Activated naive CD8-positive, alpha-beta T cell (primary cell): ENCODE results near the gene NDUFB10.
A peak's percentile ranks its signal among the peaks of the same experiment; 100 is the strongest.

Experiments
- H3K27ac Mint-ChIP-seq: one replicate; pipeline ENCODE4 v1.8.0; 2021; ENCODE audit warnings: mixed read lengths
- H3K27me3 Mint-ChIP-seq: one replicate; pipeline ENCODE4 v1.8.0; 2021; ENCODE audit warnings: mixed read lengths
- H3K36me3 Mint-ChIP-seq: one replicate; pipeline ENCODE4 v1.8.0; 2021; ENCODE audit warnings: mixed read lengths
- H3K4me1 Mint-ChIP-seq: one replicate; pipeline ENCODE4 v1.8.0; 2021; ENCODE audit warnings: low read depth, mixed read lengths
- H3K4me3 Mint-ChIP-seq: one replicate; pipeline ENCODE4 v1.8.0; 2021; ENCODE audit warnings: mild to moderate bottlenecking, mixed read lengths
- H3K9me3 Mint-ChIP-seq: one replicate; pipeline ENCODE4 v1.8.0; 2021; ENCODE audit warnings: low read depth, mixed read lengths

NDUFB10 gene

GRCh38 chr16:1991588-1991947, 32.2 kb downstream of the NDUFB10 start:
- H3K36me3 Mint-ChIP-seq = no peaks in the 10 kb centered on the region
- peaks cover 5% of the 10 kb centered on the region for H3K27me3 Mint-ChIP-seq
- H3K9me3 Mint-ChIP-seq = no peaks in the 10 kb centered on the region
- H3K4me3 Mint-ChIP-seq = peak overlapping the region; percentile 78
- H3K27ac Mint-ChIP-seq = peak overlapping the region; percentile 54
- H3K4me1 Mint-ChIP-seq = peaks cover 19% of the 10 kb centered on the region

GRCh38 chr16:1991948-1992703, 32.8 kb downstream of the NDUFB10 start:
- Mint-ChIP-seq H3K27me3 (peaks cover 5% of the 10 kb centered on the region), H3K27ac (no peak overlapping the region), H3K4me3 (peak overlapping the region; percentile 27), H3K36me3 (no peaks in the 10 kb centered on the region), H3K9me3 (no peaks in the 10 kb centered on the region), H3K4me1 (peaks cover 19% of the 10 kb centered on the region)

GRCh38 chr16:1992704-1993317, 33.5 kb downstream of the NDUFB10 start:
- Mint-ChIP-seq H3K9me3 (no peaks in the 10 kb centered on the region), H3K36me3 (peaks cover 2% of the 10 kb centered on the region), H3K4me3 (no peak overlapping the region), H3K27me3 (peaks cover 5% of the 10 kb centered on the region), H3K27ac (no peak overlapping the region), H3K4me1 (peaks cover 19% of the 10 kb centered on the region)

- Mint-ChIP-seq H3K27me3 (peaks cover 3% of the 10 kb centered on the region), H3K36me3 (peaks cover 2% of the 10 kb centered on the region), H3K9me3 (no peaks in the 10 kb centered on the region), H3K4me1 (peaks cover 18% of the 10 kb centered on the region), H3K27ac (peak overlapping the region; percentile 8), H3K4me3 (no peak overlapping the region)
These were observed 34.4 kb downstream of the NDUFB10 start for GRCh38 chr16:1993731-1994131.

GRCh38 chr16:1997494-1998359, 38.4 kb downstream of the NDUFB10 start:
- Mint-ChIP-seq H3K4me3 (no peak overlapping the region), H3K27ac (no peak overlapping the region), H3K36me3 (peaks cover 4% of the 10 kb centered on the region), H3K4me1 (peaks cover 8% of the 10 kb centered on the region), H3K27me3 (no peaks in the 10 kb centered on the region), H3K9me3 (no peaks in the 10 kb centered on the region)

GRCh38 chr16:1998360-1998835, 39.1 kb downstream of the NDUFB10 start:
- H3K4me3 Mint-ChIP-seq = no peak overlapping the region
- peaks cover 4% of the 10 kb centered on the region for H3K36me3 Mint-ChIP-seq
- no peaks in the 10 kb centered on the region for H3K27me3 Mint-ChIP-seq
- H3K4me1 Mint-ChIP-seq = peaks cover 8% of the 10 kb centered on the region
- H3K9me3 Mint-ChIP-seq = no peaks in the 10 kb centered on the region
- no peak overlapping the region for H3K27ac Mint-ChIP-seq

GRCh38 chr16:1998852-1999801, 39.8 kb downstream of the NDUFB10 start:
- Mint-ChIP-seq H3K36me3 (peaks cover 4% of the 10 kb centered on the region), H3K27ac (no peak overlapping the region), H3K9me3 (no peaks in the 10 kb centered on the region), H3K4me1 (peaks cover 4% of the 10 kb centered on the region), H3K4me3 (no peak overlapping the region), H3K27me3 (no peaks in the 10 kb centered on the region)

- no peaks in the 10 kb centered on the region for H3K9me3 Mint-ChIP-seq
These were observed 40.7 kb downstream of the NDUFB10 start for GRCh38 chr16:1999866-2000514.

GRCh38 chr16:2001035-2001434, 41.7 kb downstream of the NDUFB10 start:
- Mint-ChIP-seq H3K9me3 (no peaks in the 10 kb centered on the region), H3K4me3 (no peak overlapping the region), H3K36me3 (peaks cover 4% of the 10 kb centered on the region), H3K27me3 (no peaks in the 10 kb centered on the region), H3K4me1 (peaks cover 13% of the 10 kb centered on the region), H3K27ac (no peak overlapping the region)

More at GRCh38 chr16:1999866-2000514, 40.7 kb downstream of the NDUFB10 start:
- H3K27ac Mint-ChIP-seq = no peak overlapping the region
- peaks cover 7% of the 10 kb centered on the region for H3K4me1 Mint-ChIP-seq
- peaks cover 4% of the 10 kb centered on the region for H3K36me3 Mint-ChIP-seq
- no peaks in the 10 kb centered on the region for H3K27me3 Mint-ChIP-seq
- H3K4me3 Mint-ChIP-seq = no peak overlapping the region

- Mint-ChIP-seq H3K27ac (no peak overlapping the region), H3K4me3 (no peak overlapping the region), H3K4me1 (peaks cover 16% of the 10 kb centered on the region), H3K27me3 (no peaks in the 10 kb centered on the region), H3K36me3 (peaks cover 4% of the 10 kb centered on the region), H3K9me3 (no peaks in the 10 kb centered on the region)
These were observed 42.4 kb downstream of the NDUFB10 start for GRCh38 chr16:2001456-2002355.

- no peaks in the 10 kb centered on the region for H3K9me3 Mint-ChIP-seq
- no peak overlapping the region for H3K27ac Mint-ChIP-seq
- peaks cover 2% of the 10 kb centered on the region for H3K36me3 Mint-ChIP-seq
- peaks cover 22% of the 10 kb centered on the region for H3K4me1 Mint-ChIP-seq
- H3K4me3 Mint-ChIP-seq = no peak overlapping the region
- H3K27me3 Mint-ChIP-seq = no peaks in the 10 kb centered on the region
These were observed 43.3 kb downstream of the NDUFB10 start for GRCh38 chr16:2002406-2003230.

GRCh38 chr16:2003231-2003826, 44.0 kb downstream of the NDUFB10 start:
- Mint-ChIP-seq H3K4me1 (peaks cover 28% of the 10 kb centered on the region), H3K36me3 (peaks cover 3% of the 10 kb centered on the region), H3K9me3 (no peaks in the 10 kb centered on the region), H3K4me3 (no peak overlapping the region), H3K27me3 (no peaks in the 10 kb centered on the region), H3K27ac (no peak overlapping the region)
